GM13976 (cell line): ENCODE measurements around the gene NAA38.
"Not testable (repeated sequence)": the region's sequence is repeated elsewhere in the genome, so short reads cannot be mapped to it uniquely, and the experiment has no call there.

Experiments
- DNase-seq: peaks from one replicate; pipeline ENCODE4 v3.0.0; 2012; ENCODE audit warnings: low spot score
- CTCF ChIP-seq: IDR thresholded peaks from 2 replicates; pipeline ENCODE4 v1.5.1; 2012; ENCODE audit warnings: borderline replicate concordance, mild to moderate bottlenecking; ENCODE audit not compliant: insufficient read depth; ENCODE audit errors: extremely low read depth, missing control alignments, control extremely low read depth
- in situ Hi-C: fragments of 300-500 bp; cut with MboI; formaldehyde crosslinking; loops from one replicate; pipeline ENCODE4 v1.12.0; 2022; ENCODE audit warnings: low sequenced_read_pairs, mixed read lengths, inconsistent platforms; ENCODE audit not compliant: unreplicated experiment

NAA38 gene

GRCh38 chr17:7864995-7865650 lies 7.8 kb upstream of the NAA38 start:
- in situ Hi-C loops, result no loop called here
- TF ChIP-seq CTCF, result no peak
- DNase-seq, result no peak

- DNase-seq, in situ Hi-C loops: not testable (repeated sequence)
Measured at GRCh38 chr17:7864384-7864783, 7.0 kb upstream of the NAA38 start.

- in situ Hi-C loops, result no loop called here
- no peak for DNase-seq
- TF ChIP-seq CTCF, result peak; percentile 55
Measured at GRCh38 chr17:7862692-7863437, 5.5 kb upstream of the NAA38 start.

- no peak for TF ChIP-seq CTCF
- in situ Hi-C loops, result no loop called here
- DNase-seq, result no peak
Measured at GRCh38 chr17:7859028-7859427, 1.7 kb upstream of the NAA38 start.

- no peak for DNase-seq
Measured at GRCh38 chr17:7858522-7858810, 1.1 kb upstream of the NAA38 start.

GRCh38 chr17:7857713-7858521 lies 558 bp upstream of the NAA38 start, which contains the start of gene CYB5D1:
Gene CYB5D1, plus strand, starts transcription at chr17:7858003. Its CDS starts 132 bp downstream, at chr17:7858135.
- peak; percentile 83 for DNase-seq
- no peak for TF ChIP-seq CTCF
- in situ Hi-C loops, result no loop called here

More at GRCh38 chr17:7858522-7858810, 1.1 kb upstream of the NAA38 start:
- TF ChIP-seq CTCF, result peak; percentile 6
- in situ Hi-C loops, result no loop called here

- DNase-seq, result no peak
- TF ChIP-seq CTCF, result no peak
- in situ Hi-C loops, result no loop called here
Measured at GRCh38 chr17:7856011-7856810, 1.1 kb downstream of the NAA38 start.
